Fibroblast of peridontal ligament (primary cell): Measurements from ENCODE around the gene ATF2.
A peak's percentile ranks its signal among the peaks of the same experiment; 100 is the strongest.
"Not testable (repeated sequence)": the region's sequence is repeated elsewhere in the genome, so short reads cannot be mapped to it uniquely, and the experiment has no call there.

Source experiments
- DNase-seq: peaks from one replicate; pipeline ENCODE4 v3.0.0-alpha.2; 2010; ENCODE audit errors: extremely low read depth

ATF2 gene

DNA sequence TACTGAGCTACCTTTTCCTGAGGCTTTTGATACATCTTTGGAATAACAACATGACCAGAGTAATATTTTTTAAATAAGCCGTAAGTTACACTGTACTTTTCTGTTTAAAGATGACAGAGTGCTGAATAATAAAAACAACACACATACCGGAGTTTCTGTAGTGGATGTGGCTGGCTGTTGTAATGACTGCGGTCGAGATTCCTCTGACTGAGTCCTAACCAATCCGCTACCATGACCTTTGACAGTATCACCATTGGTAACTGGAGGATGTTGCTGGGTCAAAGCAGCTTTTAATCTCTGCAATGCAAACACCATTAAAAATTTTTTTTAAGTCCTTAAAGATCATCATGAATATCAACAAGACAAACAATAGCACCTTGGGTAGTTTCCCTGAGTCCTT is 70.7 kb downstream of the ATF2 start:
- peak; percentile 92 for DNase-seq

DNA sequence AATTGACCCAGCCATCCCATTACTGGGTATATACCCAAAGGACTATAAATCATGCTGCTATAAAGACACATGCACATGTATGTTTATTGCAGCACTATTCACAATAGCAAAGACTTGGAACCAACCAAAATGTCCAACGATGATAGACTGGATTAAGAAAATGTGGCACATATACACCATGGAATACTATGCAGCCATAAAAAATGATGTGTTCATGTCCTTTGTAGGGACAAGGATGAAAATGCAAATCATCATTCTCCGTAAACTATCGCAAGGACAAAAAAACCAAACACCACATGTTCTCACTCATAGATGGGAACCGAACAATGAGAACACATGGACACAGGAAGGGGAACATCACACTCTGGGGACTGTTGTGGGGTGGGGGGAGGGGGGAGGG is 83.9 kb downstream of the ATF2 start:
- not testable (repeated sequence) for DNase-seq

DNA sequence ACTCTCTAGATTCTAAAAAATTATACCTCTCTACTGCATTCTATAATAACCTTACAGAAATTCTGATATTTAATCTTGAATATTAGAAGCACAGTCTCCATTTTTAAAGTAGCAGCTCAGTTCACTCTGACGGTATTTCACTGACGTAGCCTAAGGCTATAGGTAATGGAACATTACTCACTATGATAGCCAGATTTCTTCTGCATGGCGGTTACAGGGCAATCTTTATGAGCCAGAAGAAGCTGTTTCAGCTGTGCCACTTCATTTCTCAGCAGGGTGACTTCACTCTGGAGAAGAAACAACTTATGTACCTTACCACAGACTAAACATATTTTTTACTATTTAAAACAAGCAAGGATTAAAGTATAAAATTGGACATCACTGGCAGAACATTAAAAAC is 87.5 kb downstream of the ATF2 start:
- no peak for DNase-seq

DNA sequence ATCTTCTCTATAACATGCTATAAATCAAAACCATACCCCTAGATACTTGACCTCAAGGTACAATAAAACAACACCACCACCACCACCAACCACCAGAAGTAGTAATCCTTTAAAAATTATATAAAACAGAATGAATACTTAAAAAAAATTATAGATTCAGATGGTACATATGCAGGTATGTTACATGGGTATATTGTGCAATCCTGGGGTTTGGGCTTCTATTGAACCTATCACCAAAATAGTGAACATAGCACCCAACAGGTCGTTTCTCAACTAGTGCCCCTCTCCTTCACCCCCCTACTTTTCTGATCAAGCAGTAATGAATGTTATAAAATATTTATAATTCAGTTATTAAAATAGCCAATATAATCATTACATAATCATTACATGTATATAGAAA is 91.7 kb downstream of the ATF2 start:
- no peak for DNase-seq

DNA sequence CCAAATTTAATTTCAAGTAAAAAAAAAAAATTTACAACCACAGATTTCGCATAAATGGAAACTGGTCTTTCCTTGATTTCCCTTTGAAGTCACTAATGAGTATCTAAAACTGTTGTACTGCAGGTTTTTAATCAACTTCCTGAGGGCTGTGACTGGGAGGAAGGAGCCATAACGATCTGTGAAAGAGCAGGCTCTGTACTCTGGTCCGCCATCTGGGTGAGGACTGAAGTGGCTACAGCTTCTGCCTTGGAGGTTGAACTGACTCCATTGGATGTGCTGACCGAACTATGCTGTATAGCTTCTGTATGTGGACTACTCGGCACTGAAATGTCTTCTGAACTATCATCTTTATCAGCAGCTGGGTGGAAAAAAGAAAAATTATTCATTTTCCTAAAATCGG is 93.5 kb downstream of the ATF2 start:
- DNase-seq = no peak

DNA sequence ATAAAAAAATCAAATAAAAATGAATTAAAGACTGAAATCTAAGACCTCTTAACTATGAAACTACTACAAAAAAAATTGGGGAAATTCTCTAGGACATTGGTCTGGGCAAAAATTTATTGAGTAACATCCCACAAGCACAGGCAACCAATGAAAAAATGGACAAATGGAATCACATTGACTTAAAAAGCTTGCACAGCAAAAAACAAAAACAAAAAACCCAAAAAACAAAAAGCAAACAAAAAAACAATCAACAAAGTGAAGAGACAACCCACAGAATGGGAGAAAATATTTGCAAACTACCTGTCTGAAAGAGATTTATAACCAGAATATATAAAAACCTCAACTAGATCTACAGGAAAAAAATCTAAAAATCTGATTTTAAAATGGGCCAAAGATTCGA is 99.5 kb downstream of the ATF2 start:
- no peak for DNase-seq

DNA sequence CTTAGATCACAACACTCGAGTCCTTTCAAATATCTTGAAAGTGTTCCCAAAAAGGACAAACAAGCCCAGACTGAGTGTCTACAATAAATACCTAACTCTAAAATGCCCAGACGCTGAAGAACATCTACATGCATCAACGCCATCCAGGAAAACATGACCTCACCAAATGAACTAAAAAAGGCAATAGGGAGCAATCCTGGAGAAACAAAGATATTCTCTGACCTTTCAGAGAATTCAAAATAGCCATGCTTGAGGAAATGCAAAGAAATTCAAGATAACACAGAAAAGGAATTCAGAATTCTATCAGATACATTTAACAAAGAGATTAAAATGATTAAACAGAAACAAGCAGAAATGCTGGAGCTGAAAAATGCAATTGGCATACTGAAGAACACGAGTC is 101.6 kb downstream of the ATF2 start:
- DNase-seq = no peak

DNA sequence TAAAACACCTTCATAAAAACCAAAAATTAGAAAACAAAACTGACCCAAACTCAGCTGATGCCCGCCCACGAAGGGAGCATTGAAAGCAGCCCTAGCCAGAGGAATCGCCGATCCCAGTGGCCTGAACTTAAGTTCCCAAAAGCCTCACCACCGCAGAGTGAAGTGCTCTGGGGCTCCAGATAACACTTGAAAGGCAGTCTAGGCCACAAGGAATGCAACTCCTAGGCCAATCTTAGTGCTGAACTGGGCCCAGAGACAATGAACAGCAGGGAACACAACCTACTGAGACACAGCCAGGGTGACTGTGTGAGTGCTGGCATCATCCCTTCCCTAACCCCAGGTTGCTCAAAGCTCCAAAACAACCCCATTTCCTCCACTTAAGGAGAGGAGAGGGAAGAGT is 103.2 kb downstream of the ATF2 start:
- DNase-seq = no peak

DNA sequence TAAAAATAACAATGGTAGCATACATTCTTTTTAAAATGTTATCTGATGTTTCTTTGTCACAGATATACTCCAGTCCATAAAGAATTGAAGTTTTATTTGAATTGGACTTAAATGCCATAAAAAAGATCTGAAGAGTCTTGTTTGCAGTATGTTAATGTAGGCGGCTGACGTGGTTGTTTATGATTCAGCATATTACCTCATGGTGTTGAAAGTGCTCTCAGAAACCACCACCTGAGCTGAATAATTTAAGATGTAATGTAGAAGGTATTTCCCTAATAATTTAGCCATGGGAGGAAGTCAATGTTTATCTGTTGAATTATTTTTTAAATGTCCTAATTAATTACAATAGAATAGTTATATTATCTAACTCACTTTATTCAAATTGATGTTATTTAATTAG is 104.3 kb downstream of the ATF2 start:
- DNase-seq = no peak

DNA sequence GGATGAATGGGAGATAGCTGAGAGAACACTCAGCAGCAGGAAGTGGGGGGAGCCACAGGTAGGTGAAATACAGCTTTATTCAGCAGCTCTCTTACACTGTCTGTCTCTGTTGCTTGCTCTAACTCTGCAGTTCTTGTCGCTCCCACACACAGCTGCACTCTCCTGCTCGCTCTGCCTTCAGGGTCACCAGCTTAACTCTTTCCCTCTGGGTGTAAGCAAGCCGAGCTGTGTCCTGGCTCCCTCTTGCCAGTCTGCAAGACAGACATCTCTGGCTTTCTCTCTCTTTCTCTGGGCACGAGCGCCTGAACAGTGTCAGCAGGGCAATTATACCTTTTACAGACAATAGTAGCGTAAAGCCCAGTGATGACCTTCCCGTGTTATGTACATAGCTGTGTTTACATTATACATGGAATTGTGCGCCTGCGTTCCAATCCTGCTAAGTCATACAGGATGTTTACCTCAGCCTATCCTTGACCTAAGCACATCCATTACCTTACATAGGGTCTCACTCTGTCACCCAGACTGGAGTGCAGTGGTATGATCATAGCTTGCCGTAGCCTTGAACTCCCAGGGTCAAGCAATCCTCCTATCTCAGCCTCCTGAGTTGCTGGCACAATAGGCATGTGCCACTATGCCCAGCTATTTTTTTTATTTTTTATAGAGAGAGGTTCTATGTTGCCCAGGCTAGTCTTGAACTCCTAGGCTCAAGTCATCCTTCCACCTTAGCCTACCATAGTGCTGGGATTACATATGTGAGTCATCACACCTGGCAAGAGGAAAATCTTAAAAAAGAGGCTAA is 105.0 kb downstream of the ATF2 start:
- DNase-seq = no peak

DNA sequence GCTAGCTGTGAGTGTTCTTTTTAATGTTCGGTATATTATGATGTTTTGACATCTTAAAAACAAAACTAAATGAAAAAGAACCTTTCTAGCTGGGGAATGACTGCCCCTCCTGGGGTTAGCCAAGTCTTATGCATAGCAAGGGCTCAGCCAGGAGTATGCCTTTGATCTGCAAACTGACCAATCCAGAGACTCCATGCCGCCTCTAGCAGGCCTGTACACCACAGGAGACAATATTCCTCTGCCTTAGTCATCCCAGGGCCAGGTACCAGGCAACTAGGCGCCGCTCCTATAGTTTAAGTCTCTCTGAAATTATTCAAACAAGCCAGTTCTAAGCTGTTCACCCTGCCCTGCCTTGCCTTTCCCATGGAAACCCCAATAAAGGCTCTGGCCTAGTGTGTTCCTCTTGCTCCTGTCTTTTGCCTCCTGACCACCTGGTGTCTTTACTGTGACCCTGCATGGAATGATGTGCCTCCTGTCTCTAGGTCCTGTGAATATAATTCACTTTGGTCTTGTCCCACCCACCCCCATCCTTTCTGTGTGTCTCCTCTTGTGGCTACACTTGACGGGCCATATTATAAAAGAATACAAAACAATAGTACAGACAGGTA is 110.8 kb downstream of the ATF2 start:
- no peak for DNase-seq

DNA sequence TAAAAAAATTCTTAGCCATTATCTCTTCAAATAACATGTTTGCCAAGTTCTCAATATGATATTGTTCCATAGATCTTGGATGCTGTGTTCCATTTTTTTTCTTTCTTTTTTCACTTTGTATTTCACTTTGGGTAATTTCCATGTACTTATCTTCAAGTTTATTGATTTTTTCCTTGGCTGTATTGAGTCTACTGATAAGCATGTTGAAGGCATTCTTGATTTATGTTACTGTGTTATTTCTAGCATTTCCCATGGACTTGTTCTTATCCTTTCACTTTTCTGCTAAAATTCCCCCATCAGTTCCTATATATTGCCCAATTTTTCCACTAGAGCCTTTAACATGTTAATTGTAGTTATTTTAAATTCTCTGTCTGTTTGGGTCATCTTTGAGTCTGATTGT is 112.0 kb downstream of the ATF2 start:
- no peak for DNase-seq

DNA sequence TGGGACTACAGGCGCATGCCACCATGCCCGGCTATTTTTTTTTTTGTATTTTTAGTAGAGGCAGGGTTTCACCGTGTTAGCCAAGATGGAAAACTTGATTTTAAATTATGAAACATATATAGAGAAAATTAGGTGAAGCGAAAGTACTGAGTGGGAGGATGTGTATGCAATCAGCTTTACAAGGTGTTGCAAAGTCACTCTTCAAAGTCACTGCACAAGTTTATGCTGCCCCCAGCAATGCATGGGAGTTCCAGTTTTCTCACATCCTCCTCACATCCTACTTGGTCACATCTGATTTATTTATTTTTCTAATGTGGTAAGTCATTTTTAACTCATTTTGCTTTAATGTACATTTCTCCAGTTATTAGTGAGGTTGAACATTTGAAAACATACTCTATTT is 113.7 kb downstream of the ATF2 start:
- no peak for DNase-seq

DNA sequence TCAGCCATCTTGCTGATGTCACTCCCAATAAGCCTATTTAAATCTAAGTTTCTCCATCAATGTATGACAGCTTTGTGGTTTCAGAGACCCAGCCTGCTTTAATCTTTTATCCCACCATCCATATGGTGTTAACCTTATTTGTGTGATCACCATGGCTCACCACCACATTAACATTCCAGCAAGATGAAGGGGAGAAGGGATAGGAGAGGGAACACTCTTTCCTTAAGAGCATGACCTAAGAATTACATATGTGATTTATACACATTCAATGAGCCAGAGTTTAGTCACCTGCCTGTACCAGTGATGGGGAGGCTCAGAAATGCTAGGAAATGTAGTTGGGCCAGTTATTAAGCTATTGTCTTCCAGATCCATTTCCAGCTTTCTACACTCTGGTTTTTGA is 118.3 kb downstream of the ATF2 start:
- DNase-seq = no peak

DNA sequence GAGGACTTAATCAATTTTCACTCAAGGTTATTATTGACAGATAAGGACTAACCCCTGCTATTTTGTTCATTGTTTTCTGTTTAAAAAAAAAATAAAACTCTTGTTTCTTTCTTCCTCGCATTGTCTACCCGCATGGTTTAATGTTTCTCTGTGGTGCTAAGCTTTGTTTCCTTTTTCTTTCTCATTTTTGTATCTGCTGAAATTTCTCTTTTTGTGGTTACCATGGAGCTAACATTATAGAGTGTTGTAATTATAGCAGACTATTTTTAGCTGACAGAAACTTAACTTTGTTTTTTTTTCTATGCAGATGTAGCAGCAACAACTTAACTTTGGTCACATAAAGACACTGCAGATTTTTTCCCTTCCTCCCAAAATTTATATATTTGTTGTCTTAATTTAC is 119.7 kb downstream of the ATF2 start:
- peak; percentile 12 for DNase-seq

DNA sequence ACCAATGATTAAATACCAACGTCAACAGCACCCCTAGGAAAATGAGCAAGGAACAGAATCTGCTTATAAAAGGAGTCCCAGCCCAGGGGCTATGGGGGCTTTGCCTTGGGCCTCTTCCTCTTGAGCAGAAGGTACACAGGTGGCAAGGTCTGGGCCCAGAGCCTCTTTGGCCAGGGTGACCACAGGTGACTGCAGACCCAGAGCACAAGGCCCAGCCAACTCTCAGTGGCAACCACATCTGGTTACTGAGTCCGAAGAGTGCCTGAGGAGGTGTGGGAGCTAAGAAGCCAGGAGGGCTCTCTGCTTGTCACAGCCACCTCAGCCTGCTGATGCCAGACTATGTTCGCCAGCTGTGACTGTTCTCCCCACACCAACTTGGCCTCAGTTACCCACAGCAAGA is 128.5 kb downstream of the ATF2 start:
- no peak for DNase-seq

DNA sequence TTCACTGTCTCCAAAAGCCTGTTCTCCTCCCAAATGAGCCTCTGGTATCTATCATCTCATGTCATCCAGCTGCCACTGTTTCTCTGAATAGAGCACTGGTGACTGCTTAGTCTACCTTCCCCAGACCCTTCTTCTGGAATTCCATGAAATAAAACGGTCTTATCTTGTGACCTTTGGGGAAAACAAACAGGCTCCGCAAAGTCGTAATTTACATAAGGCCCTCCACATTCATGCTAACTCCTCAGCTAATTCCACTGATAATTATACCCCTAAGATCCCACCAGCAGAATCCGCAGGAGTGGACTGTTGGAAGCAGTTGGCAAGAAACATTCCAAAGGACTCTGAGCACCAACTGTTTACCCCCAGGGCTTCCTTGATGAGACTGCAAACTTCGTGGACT is 129.0 kb downstream of the ATF2 start:
- DNase-seq = no peak

DNA sequence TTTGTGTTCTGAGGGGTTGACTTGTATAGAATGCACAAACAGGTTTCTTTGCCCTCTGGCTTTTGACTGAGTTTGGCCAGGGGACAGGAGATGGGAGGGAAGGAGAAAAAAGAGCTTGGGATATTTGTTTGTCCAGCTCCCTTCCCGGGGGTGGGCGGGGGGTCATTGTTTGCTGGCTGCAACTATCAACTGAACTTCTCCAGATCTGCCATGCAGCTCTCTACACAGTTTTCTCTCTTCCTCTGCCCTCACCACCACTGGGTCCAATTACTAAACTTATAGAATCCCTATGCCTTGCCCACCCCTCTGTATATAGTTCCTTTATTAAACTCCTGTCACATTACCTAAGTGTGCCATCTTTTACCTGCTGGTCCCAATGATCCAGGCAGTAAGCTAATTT is 130.1 kb downstream of the ATF2 start:
- no peak for DNase-seq

DNA sequence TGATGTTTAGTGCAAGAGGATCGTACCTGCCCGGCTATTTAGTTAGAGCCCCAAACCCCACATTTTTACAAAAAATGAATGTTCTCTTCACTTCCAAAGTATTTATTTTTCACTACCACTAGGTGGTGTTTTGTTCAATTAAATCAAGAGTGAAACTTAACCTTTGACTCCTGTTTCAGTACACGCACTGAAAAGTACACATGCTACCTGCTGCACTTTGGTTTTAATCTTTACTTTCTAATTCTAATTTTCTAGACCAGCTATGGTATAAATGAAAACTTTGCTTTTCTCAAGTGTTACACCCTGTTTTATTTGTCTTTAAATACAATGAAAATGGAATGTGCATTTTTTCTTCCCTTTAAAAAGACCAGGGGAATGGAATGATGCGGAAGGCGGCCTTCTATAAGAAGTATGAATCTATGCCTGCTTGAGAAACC is 131.4 kb downstream of the ATF2 start:
- peak; percentile 50 for DNase-seq

DNA sequence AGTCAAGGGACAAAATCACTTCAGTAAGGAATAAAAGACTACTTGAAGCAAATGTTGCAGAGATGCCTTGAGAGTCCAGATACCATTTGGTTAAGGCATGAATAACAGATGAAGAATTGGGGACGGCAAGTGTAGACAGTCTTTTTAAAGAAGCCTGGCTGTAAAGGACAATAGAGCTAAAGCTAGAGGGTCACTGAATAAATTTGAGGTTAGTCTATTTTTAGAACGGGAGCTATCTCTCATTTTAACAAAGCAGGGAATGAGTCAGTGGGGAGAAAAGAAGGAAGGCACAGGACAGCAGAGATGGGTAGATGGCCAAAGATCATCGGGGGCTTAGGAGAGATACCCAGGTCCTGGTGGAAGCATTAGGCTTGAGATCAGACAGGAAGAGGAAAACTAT is 132.2 kb downstream of the ATF2 start:
- DNase-seq = no peak

DNA sequence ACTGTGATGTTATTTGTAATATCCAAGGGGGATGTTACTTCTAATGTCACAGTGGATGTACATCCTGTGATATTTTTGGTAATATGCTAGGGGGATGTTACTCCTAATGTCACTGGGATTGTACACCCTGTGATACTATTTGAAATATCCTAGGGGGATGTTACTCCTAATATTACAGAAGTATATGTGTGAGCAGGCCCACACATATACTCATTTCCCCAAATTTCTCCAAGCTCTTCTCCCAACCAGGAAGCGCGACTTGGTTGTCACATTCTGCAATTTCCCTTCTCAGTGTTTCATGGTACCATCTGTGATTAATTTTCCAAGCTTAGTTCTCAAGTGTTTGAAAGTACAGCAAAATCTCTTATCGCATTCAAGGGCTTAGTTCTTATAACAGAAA is 133.3 kb downstream of the ATF2 start:
- DNase-seq = no peak

DNA sequence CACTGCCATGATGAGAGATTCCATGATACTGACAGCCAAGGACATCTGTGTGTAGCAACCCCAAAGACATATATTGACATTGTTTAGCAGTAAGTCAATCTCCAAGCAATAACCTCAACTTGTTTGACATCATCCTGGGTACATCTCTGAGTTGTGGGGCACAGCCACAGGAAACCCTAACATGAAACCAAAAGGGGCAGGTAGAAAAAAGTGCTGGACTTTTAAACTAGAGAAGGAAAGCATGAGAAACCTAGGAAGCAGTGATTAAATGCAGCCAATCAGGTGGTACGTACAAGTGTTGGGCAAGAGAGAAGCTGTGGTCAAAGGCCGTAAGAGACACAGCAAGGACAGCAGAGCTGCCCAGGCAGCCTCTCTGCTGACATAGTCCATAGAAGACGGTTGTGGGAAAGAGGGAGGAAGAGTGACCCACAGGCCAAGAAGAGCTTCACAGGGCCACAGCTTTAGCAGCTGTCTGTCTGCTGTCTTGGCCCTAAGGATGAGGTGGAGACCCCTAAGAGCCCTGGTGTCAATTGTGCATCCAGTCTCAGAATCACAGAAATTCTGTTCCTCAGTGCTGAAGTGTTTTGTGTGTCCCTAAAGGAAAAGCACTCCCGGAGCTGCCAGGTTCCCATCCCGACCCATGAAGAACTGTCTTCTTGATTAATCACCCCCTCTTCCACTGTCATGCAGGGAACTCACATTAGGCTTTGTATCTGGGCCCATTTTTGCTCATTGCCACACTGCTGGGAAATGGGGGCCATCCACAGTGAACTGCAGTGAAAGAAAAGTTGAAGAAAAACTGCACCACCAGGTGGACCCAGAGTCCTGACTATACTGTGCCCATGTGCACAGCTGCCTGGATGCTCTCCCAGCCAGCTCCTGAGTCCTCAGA is 137.4 kb downstream of the ATF2 start:
- DNase-seq = peak; percentile 64

DNA sequence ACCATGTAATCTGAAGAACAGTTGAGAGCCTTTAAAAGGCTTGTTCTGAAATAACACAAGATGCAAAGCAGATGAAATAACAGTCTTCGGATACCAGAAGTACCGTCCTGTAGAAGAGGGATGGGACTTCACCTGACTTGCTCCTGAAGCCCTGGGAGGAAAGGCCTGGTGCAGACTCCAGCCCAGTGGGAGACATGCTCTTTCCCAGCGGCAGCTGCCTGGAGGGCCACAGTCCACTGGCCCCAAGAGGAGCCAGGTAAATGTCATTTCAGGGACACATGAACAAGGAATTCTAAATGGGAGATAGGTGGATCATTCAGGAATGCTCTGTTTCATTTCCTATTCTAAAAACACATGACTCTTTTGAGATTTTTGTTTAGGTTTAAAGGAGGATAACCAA is 140.2 kb downstream of the ATF2 start:
- DNase-seq = no peak
